ENCODE results near the gene TSR1.

The TSR1 gene

GRCh38 chr17:2279707-2280106, 56.5 kb downstream of the TSR1 start:
- no peak for DNase-seq (ENCODE audit: low read depth)

- no peak for DNase-seq (ENCODE audit: low read depth)
These were observed 58.7 kb downstream of the TSR1 start for GRCh38 chr17:2277429-2278170.

GRCh38 chr17:2275722-2276121, 60.5 kb downstream of the TSR1 start:
- no peak for DNase-seq (ENCODE audit: low read depth)

- DNase-seq (ENCODE audit: low read depth): no peak
These were observed 61.8 kb downstream of the TSR1 start for GRCh38 chr17:2274414-2274813.
